ENCODE results near the gene ARHGDIA.

DNA sequence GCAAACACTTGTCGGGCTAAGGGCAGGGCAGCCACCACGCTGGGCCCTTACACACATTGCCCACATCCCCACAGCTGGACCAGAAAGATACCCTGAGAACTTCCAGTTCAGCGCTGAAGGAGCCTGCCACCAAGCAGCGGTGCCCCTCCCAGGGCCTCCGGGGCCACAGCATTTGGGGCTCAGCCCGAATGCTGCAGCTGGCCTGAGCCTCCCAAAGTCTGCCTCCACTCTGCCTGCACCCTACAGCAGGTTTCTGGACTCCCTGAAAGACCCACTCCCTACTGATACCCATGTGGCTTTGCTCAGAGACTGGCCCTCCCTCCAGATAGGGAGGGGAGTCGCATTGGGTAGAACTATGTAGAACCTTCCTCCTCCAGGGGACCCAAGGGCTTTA, 39.6 kb downstream of the ARHGDIA start:
- TF ChIP-seq, protein P1, sequence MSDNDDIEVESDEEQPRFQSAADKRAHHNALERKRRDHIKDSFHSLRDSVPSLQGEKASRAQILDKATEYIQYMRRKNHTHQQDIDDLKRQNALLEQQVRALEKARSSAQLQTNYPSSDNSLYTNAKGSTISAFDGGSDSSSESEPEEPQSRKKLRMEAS (IDR thresholded peaks at IDR 0.05) = no peak
- TF ChIP-seq CHD1 (IDR thresholded peaks at IDR 0.05; ENCODE audit: low read depth, low read length) (no peak), POLR2A (IDR thresholded peaks at IDR 0.05; ENCODE audit: control extremely low read depth in 1 of 2, low read depth in 2 of 2, low read length in 2 of 2) (no peak), EGR1 (IDR thresholded peaks at IDR 0.05; ENCODE audit: borderline replicate concordance, low read depth, low read length) (no peak), YY1 (IDR thresholded peaks at IDR 0.05; ENCODE audit: low read depth, low read length) (no peak), EZH2 (IDR thresholded peaks at IDR 0.05; ENCODE audit: low read depth, low read length, severe bottlenecking) (no peak), POLR2AphosphoS5 (IDR thresholded peaks at IDR 0.05; ENCODE audit: low read depth, low read length) (no peak), RAD21 (IDR thresholded peaks at IDR 0.05 in 1 of 2, conservative IDR thresholded peaks at IDR 0.05 in 1 of 2; ENCODE audit: low read depth in 2 of 2, low read length in 2 of 2) (no peak)
